GM21367 (cell line): ENCODE measurements around the gene WNT16.

Experiments used
- ATAC-seq: cut with Tn5 transposase; IDR thresholded peaks from one replicate; pipeline ENCODE4 v1.9.1; 2021; ENCODE audit not compliant: unreplicated experiment

The WNT16 gene

GRCh38 chr7:121390617-121391016 is 61.8 kb downstream of the WNT16 start:
- no peak for ATAC-seq
